ENCODE data around the gene SPHK2. TPM values are rescaled to one million over a fixed set of nuclear protein-coding genes. Genes with fewer than 3 reads are reported as not detected.

The SPHK2 gene
- total and polyA plus RNA-seq, 2 of the 8 experiments (the other 6 are each of a cell fraction or from before 2014, with no cell fraction given), result 43.9 to 60.9 TPM

GRCh38 chr19:48618916-48619691 lies at the start of gene SPHK2, which contains the start of gene RPL18 (continued):
- TF ChIP-seq EP300 (IDR thresholded peaks at IDR 0.05; ENCODE audit: borderline replicate concordance in 1 of 2, low read depth in 2 of 2, low read length in 2 of 2), result no peak; a peak in 1 of 3 replicates

Measured in H1 (cell line).